H1 (cell line): ENCODE results near the gene CREBBP. TPM values are rescaled to one million over a fixed set of nuclear protein-coding genes. Genes with fewer than 3 reads are reported as not detected.

Experiments used
- CTCF ChIA-PET: fragments of 300-600 bp; sonication (Branson Sonifier 250); formaldehyde crosslinking; loops from one replicate; lab custom pipeline; 2021; ENCODE audit not compliant: partially characterized antibody; lab: Charles Lee
- POLR2A ChIA-PET: fragments of 300-600 bp; sonication (Branson Sonifier 250); formaldehyde crosslinking; loops from one replicate; lab custom pipeline; 2021; ENCODE audit warnings: inconsistent platforms; ENCODE audit not compliant: partially characterized antibody; lab: Charles Lee
- DNase-seq, 2 experiments: peaks; one replicate each; pipeline versions ENCODE4 v3.0.0 to v3.0.0-alpha.2; 2010 to 2022; ENCODE audit warnings: low spot score in 2 of 2, low read depth in 1 of 2, mixed read lengths in 1 of 2
- FAIRE-seq: peaks from 2 replicates; lab custom pipeline; 2011; peaks lifted over from hg19 to GRCh38; lab: Jason Lieb, UNC
- H2AFZ ChIP-seq: 2 replicates; pipeline ENCODE4 v1.8.1; 2012; ENCODE audit warnings: low read length, inconsistent platforms
- H2AK5ac ChIP-seq: 2 replicates; pipeline ENCODE4 v1.6.1; 2013; ENCODE audit warnings: low read depth, low read length
- H2BK120ac ChIP-seq: replicated peaks from 2 replicates; pipeline ENCODE3; 2013; ENCODE audit warnings: low read depth, low read length, inconsistent platforms
- H2BK12ac ChIP-seq: 2 replicates; pipeline ENCODE4 v1.6.1; 2013; ENCODE audit warnings: low read depth, low read length
- H2BK15ac ChIP-seq: 2 replicates; pipeline ENCODE4 v1.6.1; 2013; ENCODE audit warnings: low read length
- H2BK20ac ChIP-seq: 2 replicates; pipeline ENCODE4 v1.6.1; 2013; ENCODE audit warnings: low read length
- H2BK5ac ChIP-seq: 2 replicates; pipeline ENCODE4 v1.6.1; 2013; ENCODE audit warnings: low read depth, low read length
- H3K14ac ChIP-seq: 2 replicates; pipeline ENCODE4 v1.6.1; 2013; ENCODE audit warnings: inconsistent platforms; ENCODE audit not compliant: insufficient read length
- H3K18ac ChIP-seq: 2 replicates; pipeline ENCODE4 v1.6.1; 2013; ENCODE audit warnings: low read length; ENCODE audit errors: extremely low read depth
- H3K23ac ChIP-seq: 2 replicates; pipeline ENCODE4 v1.6.1; 2013; ENCODE audit warnings: inconsistent platforms; ENCODE audit not compliant: insufficient read length
- H3K23me2 ChIP-seq: 2 replicates; pipeline ENCODE4 v1.6.1; 2013; ENCODE audit warnings: low read depth, low read length
- H3K27ac ChIP-seq: 2 replicates; pipeline ENCODE4 v1.6.1; 2011; ENCODE audit warnings: low read depth, low read length, inconsistent platforms
- H3K27me3 ChIP-seq, 4 experiments: replicated peaks in 1 of 4; 1 replicate in 1 of 4; 2 replicates in 3 of 4; pipeline versions ENCODE4 v1.6.1 to v1.8.1; 2011 to 2013; ENCODE audit warnings: low read length in 3 of 4, mild to moderate bottlenecking in 3 of 4, inconsistent platforms in 2 of 4, mixed read lengths in 2 of 4, moderate library complexity in 1 of 4; ENCODE audit not compliant: control insufficient read depth in 3 of 4, insufficient read depth in 3 of 4; ENCODE audit errors: extremely low read depth in 1 of 4
- H3K36me3 ChIP-seq, 4 experiments: 2 replicates each; pipeline versions ENCODE4 v1.6.1 to v1.8.1; 2011 to 2013; ENCODE audit warnings: mild to moderate bottlenecking in 4 of 4, low read length in 3 of 4, moderate library complexity in 2 of 4, control low read depth in 1 of 4, inconsistent platforms in 1 of 4; ENCODE audit not compliant: insufficient read depth in 4 of 4, control insufficient read depth in 2 of 4
- H3K4ac ChIP-seq: replicated peaks from 2 replicates; pipeline ENCODE3; 2013; ENCODE audit warnings: low read length, low read depth, mixed read lengths, inconsistent platforms; ENCODE audit not compliant: insufficient read length
- H3K4me1 ChIP-seq, 4 experiments: replicated peaks in 1 of 4; 1 replicate in 1 of 4; 2 replicates in 3 of 4; pipeline versions ENCODE4 v1.6.1 to v1.8.1; 2011 to 2013; ENCODE audit warnings: low read length in 3 of 4, inconsistent platforms in 2 of 4, mixed read lengths in 1 of 4; ENCODE audit not compliant: insufficient read depth in 4 of 4, control insufficient read depth in 3 of 4
- H3K4me2 ChIP-seq, 2 experiments: 2 replicates each; pipeline versions ENCODE4 v1.6.1 to v1.8.1; 2011 to 2013; ENCODE audit warnings: low read depth in 2 of 2, low read length in 2 of 2, control low read depth in 1 of 2, inconsistent platforms in 1 of 2, mild to moderate bottlenecking in 1 of 2; ENCODE audit not compliant: insufficient read depth in 1 of 2
- H3K4me3 ChIP-seq, 4 experiments: fragments of 200-600, 300-600 bp in 1 of 4; sonication (generic), shearing (Covaris generic), sonication (Bioruptor Twin) in 1 of 4; 2 replicates each; pipeline versions ENCODE4 v1.5.1 to v1.8.1; 2011 to 2016; ENCODE audit warnings: low read length in 4 of 4, low read depth in 3 of 4, control low read depth in 2 of 4, inconsistent platforms in 2 of 4, mild to moderate bottlenecking in 2 of 4, mixed read lengths in 1 of 4, moderate library complexity in 1 of 4; ENCODE audit not compliant: insufficient read depth in 2 of 4; ENCODE audit errors: extremely low read depth in 1 of 4
- H3K56ac ChIP-seq: replicated peaks from 2 replicates; pipeline ENCODE3; 2013; ENCODE audit warnings: low read depth, mild to moderate bottlenecking, mixed read lengths, low read length, inconsistent platforms; ENCODE audit not compliant: insufficient read length
- H3K79me1 ChIP-seq: 2 replicates; pipeline ENCODE4 v1.6.1; 2013; ENCODE audit warnings: low read depth, low read length, control low read depth
- H3K79me2 ChIP-seq, 2 experiments: 2 replicates each; pipeline versions ENCODE4 v1.6.1 to v1.8.1; 2012 to 2013; ENCODE audit warnings: low read length in 2 of 2, mild to moderate bottlenecking in 2 of 2, inconsistent platforms in 1 of 2; ENCODE audit not compliant: insufficient read depth in 2 of 2, control insufficient read depth in 1 of 2
- H3K9ac ChIP-seq, 4 experiments: replicated peaks in 1 of 4; 1 replicate in 1 of 4; 2 replicates in 3 of 4; pipeline versions ENCODE4 v1.6.1 to v1.8.1; 2011 to 2013; ENCODE audit warnings: low read depth in 3 of 4, low read length in 3 of 4, control low read depth in 2 of 4, mild to moderate bottlenecking in 2 of 4, moderate library complexity in 2 of 4, inconsistent platforms in 1 of 4; ENCODE audit errors: extremely low read depth in 1 of 4
- H3K9me3 ChIP-seq, 2 experiments: 2 replicates each; pipeline versions ENCODE4 v1.6.1 to v1.8.1; 2012 to 2013; ENCODE audit warnings: mild to moderate bottlenecking in 2 of 2, moderate library complexity in 2 of 2, control low read depth in 1 of 2, inconsistent platforms in 1 of 2, low read depth in 1 of 2, low read length in 1 of 2, mixed read lengths in 1 of 2; ENCODE audit not compliant: insufficient read depth in 2 of 2
- H4K20me1 ChIP-seq, 2 experiments: replicated peaks in 1 of 2; 2 replicates each; pipeline versions ENCODE3 to v1.8.1; 2011 to 2013; ENCODE audit warnings: inconsistent platforms in 2 of 2, low read length in 2 of 2, mild to moderate bottlenecking in 1 of 2; ENCODE audit not compliant: insufficient read depth in 2 of 2, control insufficient read depth in 1 of 2
- H4K5ac ChIP-seq: 2 replicates; pipeline ENCODE4 v1.6.1; 2013; ENCODE audit warnings: low read length, low read depth, mixed read lengths, inconsistent platforms; ENCODE audit not compliant: insufficient read length
- H4K8ac ChIP-seq: 2 replicates; pipeline ENCODE4 v1.8.0; 2013; ENCODE audit warnings: mild to moderate bottlenecking, moderate library complexity, low read length, inconsistent platforms; ENCODE audit not compliant: insufficient read depth; ENCODE audit errors: extremely low read depth
- H4K91ac ChIP-seq: replicated peaks from 2 replicates; pipeline ENCODE3; 2013; ENCODE audit warnings: low read length, mixed read lengths, inconsistent platforms; ENCODE audit not compliant: insufficient read length
- POU5F1 ChIP-seq: IDR thresholded peaks from 2 replicates; pipeline ENCODE4 v1.6.1; 2011; ENCODE audit warnings: low read depth, mild to moderate bottlenecking, low read length, moderate library complexity
- WGBS, 2 experiments: shearing (Covaris generic) in 1 of 2; methylation state at CpG; one replicate each; pipeline versions ENCODE4 v1.1.6 to v1.1.7; 2013 to 2015; ENCODE audit warnings: low lambda C conversion rate in 2 of 2, mixed read lengths in 2 of 2, inconsistent platforms in 1 of 2, low coverage in 1 of 2, missing lambda C conversion rate in 1 of 2; ENCODE audit not compliant: insufficient replicate concordance in 2 of 2, insufficient coverage in 1 of 2, insufficient read length in 1 of 2; ENCODE audit errors: extremely low coverage in 1 of 2, missing lambda C conversion rate in 1 of 2; 5-methylcytosine and 5-hydroxymethylcytosine counted together
- polyA plus RNA-seq, 7 experiments: library from polyadenylated mRNA; depleted of rRNA in 3 of 7; stranded (reverse) in 5 of 7; unstranded in 2 of 7; fragments of >200 nt in 5 of 7; fragments of 200-250 nt in 2 of 7; gene quantifications; 1 replicate in 5 of 7; 2 replicates in 1 of 7; 4 replicates in 1 of 7; pipeline versions ENCODE4 v1.2.1 to v1.2.3, GENCODE V29; 2011 to 2013; ENCODE audit warnings: missing spikeins in 2 of 7, mixed read lengths in 2 of 7
- total RNA-seq: library from RNA; stranded (reverse); fragmentation: NEBNext Ultra II Directional; extraction: Animal tissue kit (Norgen Biotek cat#: 25700); gene quantifications from 2 replicates; pipeline ENCODE4 v1.2.1, GENCODE V29; 2021

Gene CREBBP
- total and polyA plus RNA-seq, 2 of the 8 experiments (the other 6 are each of a cell fraction or from before 2014, with no cell fraction given) = 10.0 to 60.1 TPM

DNA sequence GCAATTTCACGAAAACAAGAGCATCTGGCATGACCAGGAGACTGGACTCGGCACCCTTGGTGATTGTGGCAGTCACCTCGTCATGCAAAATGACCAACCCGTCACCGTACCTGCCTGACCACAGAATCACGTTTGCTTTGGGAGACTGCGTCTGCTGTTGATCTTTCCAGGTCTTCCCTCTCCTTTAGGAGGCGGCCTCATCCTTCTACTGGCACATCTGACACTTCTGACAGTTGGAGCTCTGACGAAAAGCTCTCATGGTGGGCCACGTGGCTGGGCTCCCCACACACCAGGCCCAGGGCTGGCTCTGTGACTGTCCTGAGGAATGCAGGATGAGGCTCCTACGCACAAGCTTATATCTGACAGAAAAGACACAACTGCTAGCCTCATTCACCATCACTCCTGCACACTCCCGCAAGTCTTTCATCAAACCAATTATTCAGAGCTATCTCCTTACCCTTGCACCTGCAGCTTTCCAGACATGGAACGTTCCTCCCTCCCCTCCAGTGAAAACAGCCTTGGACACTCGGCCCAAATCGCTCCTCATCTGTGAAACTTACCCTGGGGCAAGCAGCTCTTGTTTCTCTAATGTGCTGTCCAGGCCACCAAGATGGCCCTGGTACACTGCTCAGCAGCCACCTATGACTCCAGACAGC is 166.8 kb downstream of the CREBBP start:
- 93% methylated on average over 15 of the region's 15 CpGs; no CpG with 5 or more reads in 1 of the 2 experiments for WGBS, 2 experiments
- Histone ChIP-seq H3K79me1 (peaks cover 13% of the 10 kb centered on the region; the same call in 1 of the 2 replicates), H3K4ac (no peak overlapping the region), H3K27ac (no peak overlapping the region), H2AK5ac (peak overlapping the region; percentile 61; the same call in 1 of the 2 replicates), H3K9me3 (no peaks in the 10 kb centered on the region), H4K20me1 (peaks cover 4% of the 10 kb centered on the region in 2 experiments), H2AFZ (no peak overlapping the region), H4K91ac (no peak overlapping the region), H3K56ac (no peak overlapping the region), H3K4me1 (peaks cover 0 to 6% (median 1%) of the 10 kb centered on the region in 4 experiments; a peak in 4 of 7 replicates), H3K18ac (no peak overlapping the region), H3K36me3 (peaks cover 0 to 22% (median 3%) of the 10 kb centered on the region in 4 experiments; a peak in 4 of 8 replicates), H2BK12ac (no peak overlapping the region), H2BK20ac (no peak overlapping the region), H2BK15ac (no peak overlapping the region), H3K27me3 (no peaks in the 10 kb centered on the region), H4K5ac (no peak overlapping the region), H3K14ac (no peak overlapping the region), H3K4me3 (no peak overlapping the region), H3K23ac (no peak overlapping the region), H3K4me2 (no peak overlapping the region), H3K79me2 (peaks cover 8 to 77% of the 10 kb centered on the region in 2 experiments), H2BK120ac (no peak overlapping the region), H3K9ac (peak overlapping the region in 1 of 4 experiments; percentile 27; a peak in 2 of 7 replicates), H2BK5ac (no peak overlapping the region; the same call in 1 of the 2 replicates), H3K23me2 (peaks cover 10% of the 10 kb centered on the region), H4K8ac (no peak overlapping the region)
- DNase-seq (no peak), FAIRE-seq (no peak)
- ChIA-PET CTCF (interaction anchor here (0.8 to 5.9 kb wide), 3 partner anchors 9 to 60 kb away, joined by 4 to 28 read pairs (median 4); no protein-coding TSS in a partner anchor), POLR2A (interaction anchor here (1.0 to 3.7 kb wide), 7 partner anchors 10 to 128 kb away, joined by 3 to 15 read pairs (median 3); no protein-coding TSS in a partner anchor)
- no peak for TF ChIP-seq POU5F1
